HT1080 (cell line): ENCODE measurements around the gene ATP10D. TPM values are rescaled to one million over a fixed set of nuclear protein-coding genes. Genes with fewer than 3 reads are reported as not detected.

ENCODE experiments used
- DNase-seq: peaks from one replicate; pipeline ENCODE4 v3.0.0-alpha.2; 2015; ENCODE audit warnings: low read depth
- polyA plus RNA-seq, 2 experiments: library from polyadenylated mRNA; depleted of rRNA; stranded (reverse); fragments of >200 nt; gene quantifications; 2 replicates each; pipeline ENCODE4 v1.2.3, GENCODE V29; 2015
- total RNA-seq: library from RNA; depleted of rRNA; stranded (reverse); fragments of >200 nt; shearing (Covaris generic); gene quantifications from 2 replicates; pipeline ENCODE4 v1.2.3, GENCODE V29; 2014; rRNA removed

The ATP10D gene
- 11.0 and 13.7 TPM in 2 replicates for total RNA-seq
- 7.1 and 10.0 TPM in 2 replicates for polyA plus RNA-seq (2015; cell fraction: cytosol; rRNA removed)
- polyA plus RNA-seq (2015; cell fraction: nucleus; rRNA removed): 22.7 and 24.0 TPM in 2 replicates

DNA sequence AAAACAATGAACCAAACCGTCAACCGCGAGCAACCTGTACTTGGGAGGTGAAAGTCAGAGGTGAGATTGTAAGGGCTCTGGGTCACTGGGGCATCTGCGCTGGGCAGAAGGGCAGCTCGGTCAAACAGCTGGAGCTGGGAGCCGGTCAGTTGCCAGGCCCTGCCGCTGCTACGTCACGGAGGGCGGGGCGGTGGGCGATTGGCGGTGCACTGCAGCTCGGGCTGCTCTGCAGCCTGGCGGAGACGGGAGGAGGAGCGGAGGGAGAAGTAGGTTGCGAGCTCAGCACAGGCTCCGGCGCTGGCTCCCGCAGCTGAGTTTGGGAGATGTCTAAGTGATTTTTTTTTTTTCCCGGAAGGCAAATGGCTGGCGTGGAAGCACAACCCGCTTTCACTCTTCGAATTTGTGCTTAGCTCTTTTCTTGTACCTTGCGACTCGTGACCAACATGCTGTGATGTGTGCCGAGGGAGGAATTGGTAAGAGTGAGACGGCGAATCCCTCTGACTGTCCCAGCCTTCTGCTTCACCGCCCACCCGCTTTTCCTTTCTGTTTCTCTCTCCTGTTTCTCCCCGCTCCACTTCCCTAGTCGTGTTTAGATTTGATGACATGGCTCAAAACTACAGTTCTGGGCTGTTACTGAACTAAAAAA lies at the start of gene ATP10D:
Gene ATP10D (plus strand): TSS at position 229 of the 646 bp plus-strand sequence. CDS start 27,266 bp downstream, outside the sequence.
- peak; percentile 92 for DNase-seq

DNA sequence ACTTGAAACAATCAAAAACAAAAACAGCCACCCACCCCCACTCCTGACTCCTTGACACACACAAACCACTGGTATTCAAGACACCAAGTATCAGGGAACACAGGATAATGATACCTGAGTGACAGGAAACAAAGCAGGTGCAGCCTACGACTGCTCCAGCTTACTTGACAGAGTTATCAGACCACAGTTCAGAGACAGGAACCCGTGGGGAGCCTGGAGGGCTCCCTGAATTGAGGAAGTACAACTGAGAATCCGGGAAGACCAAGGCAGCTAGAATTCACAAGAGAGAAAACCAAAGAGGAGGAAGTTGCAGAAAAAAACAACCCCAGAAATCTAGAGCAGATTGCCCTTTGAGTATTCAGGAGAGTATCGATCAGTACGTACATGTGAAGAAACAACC lies 42.1 kb upstream of the ATP10D start:
- no peak for DNase-seq

DNA sequence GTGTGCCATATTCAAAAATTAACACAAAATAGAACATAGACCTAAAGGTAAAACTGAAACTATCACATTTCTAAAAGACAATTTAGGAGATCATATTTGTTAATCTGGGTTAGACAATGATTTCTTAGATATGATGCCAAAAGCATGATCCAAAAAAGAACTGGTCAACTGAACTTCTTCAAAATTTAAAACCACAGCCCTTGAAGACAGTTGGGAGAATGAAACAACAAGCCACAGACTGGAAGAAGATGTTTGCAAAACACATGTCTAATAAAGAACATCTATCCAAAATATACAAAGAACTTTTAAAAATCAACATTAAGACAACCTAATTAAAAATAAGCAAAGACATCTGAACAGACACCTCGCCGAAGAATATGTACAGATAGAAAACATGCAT lies 41.0 kb upstream of the ATP10D start:
- no peak for DNase-seq

- no peak for DNase-seq
Measured at GRCh38 chr4:47451657-47452056, 33.4 kb upstream of the ATP10D start.

DNA sequence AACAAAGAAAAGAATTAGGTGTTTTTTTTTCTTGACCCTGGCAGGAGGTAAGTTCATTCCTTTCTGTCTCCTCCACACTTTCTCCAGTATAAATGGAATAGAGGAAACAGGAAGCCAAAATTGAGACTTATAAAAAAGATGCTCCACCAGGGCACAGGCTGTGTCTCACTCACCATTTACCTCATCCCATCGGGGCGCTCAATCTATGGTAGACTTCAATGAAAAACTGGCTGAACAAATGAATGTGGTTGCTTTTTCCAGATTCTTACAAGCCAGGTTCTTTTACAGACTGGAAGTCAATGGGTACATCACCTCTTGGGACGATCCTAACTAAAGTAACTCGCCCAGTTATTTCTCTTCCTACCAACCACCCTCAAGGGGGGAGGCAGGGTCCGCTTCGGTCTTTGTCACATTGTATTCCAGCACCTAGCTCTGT lies 22.3 kb upstream of the ATP10D start:
- no peak for DNase-seq

- DNase-seq: peak; percentile 94
Measured at GRCh38 chr4:47463235-47463956, 21.7 kb upstream of the ATP10D start, which contains the start of gene COMMD8. COMMD8 (minus strand) TSS chr4:47463702; CDS start chr4:47463651, 51 bp downstream.

- DNase-seq: no peak
Measured at GRCh38 chr4:47465004-47465403, 20.1 kb upstream of the ATP10D start.

GRCh38 chr4:47466056-47466785 lies 18.9 kb upstream of the ATP10D start:
- no peak for DNase-seq

GRCh38 chr4:47468706-47469365 lies 16.2 kb upstream of the ATP10D start:
- DNase-seq: no peak

GRCh38 chr4:47469951-47470350 lies 15.1 kb upstream of the ATP10D start:
- peak; percentile 14 for DNase-seq

- DNase-seq: no peak
Measured at GRCh38 chr4:47471064-47471463, 14.0 kb upstream of the ATP10D start.

DNA sequence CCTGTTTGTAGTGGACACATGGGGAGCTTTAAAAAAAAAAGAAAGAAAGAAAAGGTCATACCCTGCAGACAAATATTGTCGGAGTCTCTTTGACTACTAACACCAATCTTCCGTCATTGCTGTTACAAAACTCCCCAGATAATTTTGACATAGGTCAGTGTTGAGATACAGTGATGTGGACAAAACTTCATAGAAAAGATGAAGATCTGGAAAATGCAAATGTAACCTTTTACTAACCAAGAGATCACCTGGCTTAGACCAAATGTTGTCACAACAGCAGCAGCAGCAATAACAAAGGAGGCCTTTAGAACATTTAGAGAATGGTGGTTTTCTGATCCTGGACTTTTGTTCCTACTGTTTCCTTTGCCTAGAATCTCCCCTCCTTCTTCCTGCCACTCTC lies 13.5 kb upstream of the ATP10D start:
- no peak for DNase-seq

- no peak for DNase-seq
Measured at GRCh38 chr4:47473141-47473750, 11.8 kb upstream of the ATP10D start.

- no peak for DNase-seq
Measured at GRCh38 chr4:47474799-47475198, 10.3 kb upstream of the ATP10D start.

DNA sequence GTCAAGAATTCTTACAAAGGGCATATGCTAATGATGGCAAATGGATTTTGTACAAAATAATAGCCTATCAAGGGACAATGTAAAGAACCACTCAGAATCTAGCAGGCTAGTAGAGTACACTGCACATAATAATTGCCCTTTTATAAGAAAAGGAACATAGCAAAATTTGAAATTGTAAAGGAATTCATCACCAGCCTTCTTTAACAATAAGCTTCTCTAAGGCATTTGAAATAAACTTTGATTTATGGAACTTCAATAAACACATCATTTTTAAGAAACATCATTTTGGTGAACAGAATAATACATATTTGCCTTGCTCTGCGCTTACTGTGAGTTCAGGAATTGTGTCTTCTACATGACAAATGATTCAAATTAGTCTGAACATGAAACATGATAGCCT lies 9.7 kb upstream of the ATP10D start:
- DNase-seq: no peak

DNA sequence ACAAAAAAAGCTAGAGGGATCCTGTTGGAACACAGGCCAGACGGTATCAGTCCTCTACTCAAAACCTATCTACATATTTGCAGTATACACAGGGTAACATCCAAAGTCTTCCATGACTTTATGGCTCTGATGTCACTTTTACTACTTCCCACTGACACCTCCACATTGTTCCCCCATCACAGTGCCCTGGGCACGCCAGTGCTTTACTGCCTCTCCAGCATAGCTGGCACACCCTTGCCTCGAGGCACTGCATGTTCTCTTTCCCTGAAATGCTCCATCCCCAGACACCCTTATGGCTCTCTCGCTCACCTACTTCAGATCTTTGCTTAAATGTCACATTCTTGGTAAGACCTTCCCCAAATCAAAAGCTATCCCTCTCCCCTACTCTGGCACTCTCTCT lies 6.3 kb upstream of the ATP10D start:
- DNase-seq: no peak

DNA sequence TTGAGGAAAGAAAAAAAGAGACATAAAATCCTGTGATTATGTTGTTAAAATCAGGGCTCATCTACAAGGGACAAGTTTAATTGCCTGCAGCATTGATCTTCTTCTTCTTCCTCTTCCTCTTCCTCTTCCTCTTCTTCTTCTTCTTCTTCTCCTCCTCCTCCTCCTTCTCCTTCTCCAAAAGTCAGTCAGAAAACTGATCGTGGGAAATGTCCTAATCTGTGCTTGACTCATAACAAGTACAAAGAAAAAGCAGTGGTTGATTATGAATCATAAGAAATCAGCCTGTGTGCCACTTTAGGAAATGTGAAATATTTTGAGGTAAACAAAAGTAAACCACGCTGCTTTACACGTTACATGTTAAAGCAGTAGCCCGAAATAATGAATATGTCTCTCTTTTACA lies 2.7 kb upstream of the ATP10D start:
- peak; percentile 73 for DNase-seq

GRCh38 chr4:47483745-47484144 lies 1.3 kb upstream of the ATP10D start:
- DNase-seq: no peak

DNA sequence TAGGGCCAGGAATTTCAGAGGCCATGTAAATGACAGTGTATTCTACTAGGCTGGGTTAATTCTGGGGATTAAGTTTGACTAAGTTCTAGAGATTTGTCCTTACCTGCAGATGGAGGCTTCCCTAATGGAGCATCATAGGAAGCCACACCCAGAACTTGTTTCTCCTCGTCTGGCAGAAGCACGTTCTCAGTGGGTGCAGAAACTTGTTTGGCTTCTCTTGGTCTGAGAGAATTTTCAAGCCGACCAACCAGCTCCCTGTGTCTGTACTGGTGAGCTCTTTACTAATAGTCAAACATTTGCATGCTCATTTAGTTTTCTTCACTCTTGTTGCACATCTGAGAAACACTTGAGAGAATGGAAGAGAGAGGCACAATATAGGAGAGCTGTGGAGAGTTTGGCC lies 907 bp upstream of the ATP10D start:
- no peak for DNase-seq

DNA sequence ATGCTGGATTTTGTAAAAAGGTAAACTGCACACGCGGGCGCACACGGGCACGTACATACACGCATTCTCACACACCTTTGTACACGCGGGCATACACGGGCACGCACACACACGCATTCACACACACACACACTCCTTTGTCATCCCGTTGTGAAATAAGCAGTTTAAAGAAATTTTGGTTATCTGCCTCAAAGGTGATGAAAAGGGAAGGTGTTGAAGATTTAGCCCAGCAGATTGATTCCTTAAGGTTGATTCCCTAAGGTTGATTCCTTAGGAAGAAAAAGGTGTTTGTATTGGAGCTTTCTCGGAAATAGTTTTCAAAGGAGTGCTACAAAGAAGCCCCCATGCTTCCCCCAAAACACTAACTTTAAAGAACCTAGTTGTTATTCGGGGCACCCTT lies 693 bp downstream of the ATP10D start:
- no peak for DNase-seq

DNA sequence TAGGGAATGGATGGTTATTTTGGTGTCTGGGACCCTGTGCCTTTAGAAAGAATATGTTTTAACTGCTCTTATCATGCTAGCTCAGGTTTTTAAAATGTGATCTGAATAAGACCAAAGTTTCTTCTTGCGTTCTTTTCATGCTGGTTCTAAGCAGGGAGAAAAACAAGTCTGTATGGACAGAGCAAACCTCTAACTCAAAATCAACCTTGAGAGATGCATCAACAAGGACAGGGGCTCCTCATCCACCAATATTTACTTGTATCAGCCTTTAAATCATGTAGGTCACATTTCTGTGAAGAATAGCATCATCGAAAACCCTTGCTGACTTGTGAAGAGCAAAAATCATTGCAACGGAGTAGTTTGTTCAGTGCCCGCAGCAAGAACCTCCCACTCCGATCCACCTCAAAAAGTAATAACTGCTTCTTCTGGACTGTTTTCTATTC lies 1.2 kb downstream of the ATP10D start:
- DNase-seq: peak; percentile 13
